SH-SY5Y (cell line): Measurements from ENCODE around the gene PAQR5.

Source experiments
- GATA2 ChIP-seq: IDR thresholded peaks from 2 replicates; pipeline ENCODE4 v1.6.1; 2011; ENCODE audit warnings: mild to moderate bottlenecking, low read depth, low read length
- GATA3 ChIP-seq: IDR thresholded peaks from 2 replicates; pipeline ENCODE4 v1.6.1; 2011; ENCODE audit warnings: low read depth, mild to moderate bottlenecking, low read length, moderate library complexity

DNA sequence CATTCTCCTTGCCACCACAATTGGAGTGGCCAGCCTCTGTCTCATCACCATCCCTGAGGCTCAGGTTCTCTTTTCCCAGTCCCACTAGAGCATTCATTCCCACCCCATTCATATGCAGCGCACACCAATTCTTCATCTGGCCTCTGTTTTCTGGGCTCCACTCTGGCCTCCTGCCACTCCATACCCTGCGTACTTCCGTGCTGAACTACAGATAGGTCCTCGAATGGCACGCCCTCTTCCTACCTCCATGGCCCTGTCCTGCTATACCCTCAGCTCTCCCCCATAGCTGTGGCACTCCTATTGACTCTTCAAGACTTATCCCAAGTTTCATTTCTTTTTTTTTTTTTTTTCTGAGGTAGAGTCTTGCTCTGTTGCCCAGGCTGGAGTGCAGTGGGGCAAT, 25.9 kb downstream of the PAQR5 start:
- TF ChIP-seq GATA2 = no peak
- TF ChIP-seq GATA3 = no peak
